ENCODE measurements around the gene PPP2R5B. TPM values are rescaled to one million over a fixed set of nuclear protein-coding genes. Genes with fewer than 3 reads are reported as not detected.

Gene PPP2R5B
- total and polyA plus RNA-seq, 9 of the 15 experiments (the other 6 are each of a cell fraction or from before 2014, with no cell fraction given) = 0.10 to 7.8 (median 3.3) TPM

GRCh38 chr11:64877390-64878222 lies 46.9 kb upstream of the PPP2R5B start:
- CTCF ChIA-PET (ENCODE audit: low intra/inter-chr PET ratio) = no interaction called here
- Histone ChIP-seq H3K4me3 (peak overlapping the region; percentile 71), H3K4me2 (ENCODE audit: insufficient read depth, low read length) (peak overlapping the region; percentile 95), H2AFZ (ENCODE audit: low read depth, low read length) (peak overlapping the region; percentile 92), H3K27me3 (ENCODE audit: control insufficient read depth in 2 of 2, insufficient read depth in 2 of 2, low read length in 2 of 2) (no peaks in the 10 kb centered on the region), H3K27ac (ENCODE audit: extremely low read depth, low read depth, low read length) (peak overlapping the region; percentile 57), H4K20me1 (replicated peaks; ENCODE audit: control insufficient read depth, insufficient read depth, low read length) (peaks cover 14% of the 10 kb centered on the region; the same call in 1 of the 2 replicates), H3K9ac (ENCODE audit: insufficient read depth in 1 of 2, low read depth in 2 of 2, low read length in 2 of 2) (peak overlapping the region; percentile 70 to 99), H3K4me1 (replicated peaks in 1 of 2; ENCODE audit: control insufficient read depth in 2 of 2, insufficient read depth in 2 of 2, low read length in 2 of 2) (peaks cover 26 to 57% of the 10 kb centered on the region in 2 experiments), H3K79me2 (ENCODE audit: control insufficient read depth, insufficient read depth, low read length) (peaks cover 56% of the 10 kb centered on the region), H3K9me1 (ENCODE audit: control insufficient read depth, insufficient read depth, low read length) (no peaks in the 10 kb centered on the region), H3K36me3 (ENCODE audit: control insufficient read depth, insufficient read depth, low read length) (peaks cover 27% of the 10 kb centered on the region; the same call in 2 of the 3 replicates), H3K9me3 (replicated peaks; ENCODE audit: control insufficient read depth, insufficient read depth, low read depth, low read length) (no peaks in the 10 kb centered on the region)
- POLR2A ChIA-PET = interaction anchor here (0.5 to 9.0 kb wide), 17 partner anchors 12 to 600 kb away, joined by 3 to 109 read pairs (median 4); partner anchors contain the start of gene RASGRP2
- under 1% methylated on average over 31 of the region's 41 CpGs for WGBS (ENCODE audit: insufficient coverage, low coverage, missing lambda C conversion rate)
- FAIRE-seq (no peak), ATAC-seq (peak; percentile 11), DNase-seq (ENCODE audit: extremely low read depth in 1 of 4, low spot score in 3 of 4) (peak in 3 of 4 experiments; percentile 35 to 53 (median 48))
- BruUV-seq (replicated peaks) = no TSS peak
- in situ Hi-C loops (cut with MboI) (no loop called here), intact Hi-C loops (cut with micrococcal nuclease) (no loop called here)
- TF ChIP-seq CREB5 (CRISPR knock-in tag; IDR thresholded peaks at IDR 0.05) = no peak
- TF ChIP-seq RFX1 (IDR thresholded peaks at IDR 0.05) = no peak
- TF ChIP-seq FUS (optimal IDR thresholded peaks at IDR 0.05; ENCODE audit: low read depth, low read length) = no peak
- TF ChIP-seq SAP30 (IDR thresholded peaks at IDR 0.05; ENCODE audit: borderline replicate concordance, insufficient read depth, low read depth, low read length, poor library complexity, severe bottlenecking) = peak; percentile 90
- no peak for TF ChIP-seq POLR2H (tag; IDR thresholded peaks at IDR 0.05; ENCODE audit: low read depth)
- TF ChIP-seq MTA1 (IDR thresholded peaks at IDR 0.05; ENCODE audit: borderline replicate concordance) = no peak
- TF ChIP-seq GABPB1 (CRISPR knock-in tag; IDR thresholded peaks at IDR 0.05) = no peak
- no peak for TF ChIP-seq SRSF1 (IDR thresholded peaks at IDR 0.05; ENCODE audit: low read depth, low read length)
- TF ChIP-seq ZNF57 (CRISPR knock-in tag; IDR thresholded peaks at IDR 0.05) = no peak
- peak; percentile 75; the same call in 1 of the 2 replicates for TF ChIP-seq CBFB (CRISPR knock-in tag; IDR thresholded peaks at IDR 0.05)
- no peak for TF ChIP-seq MCM2 (IDR thresholded peaks at IDR 0.05; ENCODE audit: low read depth)
- TF ChIP-seq ZNF121 (CRISPR knock-in tag; conservative IDR thresholded peaks at IDR 0.05) = 0 out of 2 replicates have a peak, but pooled peaks have one; percentile 5
- TF ChIP-seq TEAD2 (tag; IDR thresholded peaks at IDR 0.05) = no peak
- no peak for TF ChIP-seq ARID2 (IDR thresholded peaks at IDR 0.05)
- peak; percentile 31; the same call in 1 of the 2 replicates for TF ChIP-seq ATF2 (CRISPR knock-in tag; IDR thresholded peaks at IDR 0.05)
- no peak for TF ChIP-seq PHB (CRISPR knock-in tag; IDR thresholded peaks at IDR 0.05)
- no peak for TF ChIP-seq TAF9B (IDR thresholded peaks at IDR 0.05; ENCODE audit: partially characterized antibody)
- TF ChIP-seq THRAP3 (IDR thresholded peaks at IDR 0.05; ENCODE audit: borderline replicate concordance) = no peak
- TF ChIP-seq TFE3 (CRISPR knock-in tag; IDR thresholded peaks at IDR 0.05) = no peak
